Choroid plexus epithelial cell (primary cell): ENCODE measurements around the gene ELFN1.

Experiments used
- DNase-seq: peaks from one replicate; pipeline ENCODE4 v3.0.0-alpha.2; 2010; ENCODE audit warnings: low read depth
- H3K4me3 ChIP-seq: 2 replicates; pipeline ENCODE4 v1.5.1; 2011; ENCODE audit warnings: low read depth, mild to moderate bottlenecking, control low read depth, low read length, moderate library complexity
- TF ChIP-seq, protein P1 (sequence below): conservative IDR thresholded peaks from 2 replicates; pipeline ENCODE4 v1.5.1; 2011; ENCODE audit warnings: low read depth, mild to moderate bottlenecking, control low read depth, inconsistent platforms, low read length, moderate library complexity

The ELFN1 gene

DNA sequence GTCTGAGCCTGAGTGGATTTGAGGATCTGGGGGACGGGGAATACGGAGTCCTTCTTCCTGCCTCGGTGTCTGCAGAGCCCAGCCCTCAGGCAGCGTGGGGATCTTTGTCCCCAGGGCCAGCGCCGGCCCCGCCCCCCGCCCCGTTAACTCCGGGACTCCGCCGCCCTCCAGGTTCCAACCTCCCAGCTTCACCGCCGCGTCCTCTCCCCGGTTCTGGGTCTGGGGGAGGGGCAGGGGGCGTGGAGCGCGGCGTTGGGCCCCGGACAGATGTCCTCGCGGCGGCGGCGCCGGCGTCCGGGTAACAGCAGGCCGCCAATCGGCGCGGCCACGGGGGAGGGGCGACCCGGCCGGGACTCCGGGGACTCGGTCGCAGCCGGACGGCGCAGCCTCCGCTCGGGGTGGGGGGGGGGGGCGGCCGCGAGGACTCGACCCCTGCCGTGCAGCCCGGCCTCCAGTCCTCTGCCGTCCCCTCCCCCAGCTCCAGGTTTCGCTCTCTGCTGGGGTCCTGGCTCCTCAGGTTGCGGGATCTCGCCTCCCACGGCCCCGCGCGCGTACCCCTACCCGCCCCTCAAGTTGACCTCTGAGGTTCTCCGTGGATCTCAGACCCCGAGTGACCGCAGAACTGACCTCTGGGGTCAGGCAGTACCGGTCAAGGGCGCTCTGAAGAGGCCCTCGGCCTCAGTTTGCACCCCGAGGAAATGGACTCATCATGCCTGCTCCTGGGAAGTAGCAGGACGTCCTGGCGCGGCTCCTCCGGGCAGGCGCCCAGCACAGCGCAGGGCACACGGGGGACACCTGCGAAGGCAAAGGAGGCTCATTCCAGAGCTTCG, 2.3 kb upstream of the ELFN1 start:
- TF ChIP-seq, protein P1, sequence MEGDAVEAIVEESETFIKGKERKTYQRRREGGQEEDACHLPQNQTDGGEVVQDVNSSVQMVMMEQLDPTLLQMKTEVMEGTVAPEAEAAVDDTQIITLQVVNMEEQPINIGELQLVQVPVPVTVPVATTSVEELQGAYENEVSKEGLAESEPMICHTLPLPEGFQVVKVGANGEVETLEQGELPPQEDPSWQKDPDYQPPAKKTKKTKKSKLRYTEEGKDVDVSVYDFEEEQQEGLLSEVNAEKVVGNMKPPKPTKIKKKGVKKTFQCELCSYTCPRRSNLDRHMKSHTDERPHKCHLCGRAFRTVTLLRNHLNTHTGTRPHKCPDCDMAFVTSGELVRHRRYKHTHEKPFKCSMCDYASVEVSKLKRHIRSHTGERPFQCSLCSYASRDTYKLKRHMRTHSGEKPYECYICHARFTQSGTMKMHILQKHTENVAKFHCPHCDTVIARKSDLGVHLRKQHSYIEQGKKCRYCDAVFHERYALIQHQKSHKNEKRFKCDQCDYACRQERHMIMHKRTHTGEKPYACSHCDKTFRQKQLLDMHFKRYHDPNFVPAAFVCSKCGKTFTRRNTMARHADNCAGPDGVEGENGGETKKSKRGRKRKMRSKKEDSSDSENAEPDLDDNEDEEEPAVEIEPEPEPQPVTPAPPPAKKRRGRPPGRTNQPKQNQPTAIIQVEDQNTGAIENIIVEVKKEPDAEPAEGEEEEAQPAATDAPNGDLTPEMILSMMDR: no peak
- no peak overlapping the region for H3K4me3 ChIP-seq

DNA sequence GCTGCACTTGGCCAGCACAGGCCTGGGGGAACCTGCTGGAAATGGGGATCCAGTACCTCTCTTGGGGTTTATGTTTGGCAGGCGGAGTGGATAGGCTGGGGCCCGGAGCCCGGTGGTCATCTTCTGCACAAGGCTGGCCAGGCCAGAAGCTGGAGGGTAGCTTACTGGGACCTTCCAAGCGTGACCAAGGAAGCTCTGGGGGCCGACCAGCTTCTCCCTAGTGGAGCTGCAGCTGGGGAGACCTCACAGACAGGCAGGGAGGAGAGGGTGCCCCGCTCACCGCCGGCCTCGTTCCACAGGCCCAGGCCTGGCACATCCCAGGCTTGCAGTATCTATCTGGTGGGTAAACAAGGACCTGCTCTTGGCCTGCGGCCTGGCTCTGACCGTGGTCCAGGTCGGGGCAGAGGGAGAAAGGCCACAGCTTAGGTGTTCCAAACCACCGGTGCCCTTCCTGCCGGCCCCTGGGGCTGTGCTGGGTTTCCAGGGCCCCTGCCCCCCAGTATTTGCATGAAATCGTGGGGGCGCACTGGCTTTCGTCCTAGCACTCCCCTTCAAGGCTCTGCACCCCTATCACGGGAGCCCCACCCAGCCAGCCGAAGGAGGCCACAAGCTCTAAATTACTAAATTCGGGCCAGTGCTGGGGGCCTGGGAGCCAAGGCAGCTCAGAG, 1.5 kb upstream of the ELFN1 start:
- TF ChIP-seq, protein P1: no peak
- no peak for DNase-seq
- no peak overlapping the region for H3K4me3 ChIP-seq

More for the DNA sequence above, 2.3 kb upstream of the ELFN1 start:
- no peak for DNase-seq

DNA sequence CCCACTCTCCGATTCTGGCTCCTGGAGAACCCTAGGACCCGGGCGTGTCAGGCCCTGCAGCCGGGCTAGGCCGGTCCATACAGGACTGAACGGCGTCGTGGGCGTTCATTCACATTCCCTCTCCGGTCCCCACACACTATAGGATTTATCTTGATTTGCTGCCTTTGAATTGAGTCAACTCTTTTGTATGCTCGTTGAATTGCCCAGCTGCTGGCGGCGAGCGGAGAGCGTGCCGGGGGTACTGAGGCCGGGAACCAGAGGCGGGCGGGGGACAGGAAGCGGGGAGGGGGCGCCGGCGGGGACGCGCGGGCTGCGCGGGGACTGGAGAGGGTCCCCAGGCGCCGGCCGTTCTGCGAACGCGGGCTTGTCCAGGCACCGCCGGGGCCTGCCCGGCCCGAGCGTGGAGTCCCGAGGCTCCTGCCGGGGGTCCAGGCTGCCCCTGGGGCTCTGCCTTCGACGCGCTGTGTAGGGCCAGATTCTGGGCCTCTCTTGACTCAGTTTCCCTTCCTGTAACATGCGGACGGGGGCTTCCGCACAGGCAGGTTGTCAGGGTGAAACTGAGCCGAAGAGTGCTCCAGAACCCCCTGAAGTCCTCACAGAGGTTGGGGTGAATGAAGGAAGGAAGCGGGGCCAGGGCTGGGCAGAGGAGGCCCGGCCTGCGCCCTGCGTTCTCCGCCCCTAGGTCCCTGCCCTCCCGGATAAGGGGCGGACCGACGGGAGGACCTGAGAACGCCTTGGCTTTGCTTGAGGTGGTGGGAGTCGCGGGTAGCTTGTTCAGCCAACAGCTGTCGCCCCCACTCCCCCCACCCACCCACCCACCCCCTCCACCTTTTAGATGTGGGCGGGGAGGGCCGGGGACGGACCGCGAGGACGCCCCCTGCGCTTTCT, 769 bp upstream of the ELFN1 start:
- no peak overlapping the region for H3K4me3 ChIP-seq
- TF ChIP-seq, protein P1: no peak
- no peak for DNase-seq

DNA sequence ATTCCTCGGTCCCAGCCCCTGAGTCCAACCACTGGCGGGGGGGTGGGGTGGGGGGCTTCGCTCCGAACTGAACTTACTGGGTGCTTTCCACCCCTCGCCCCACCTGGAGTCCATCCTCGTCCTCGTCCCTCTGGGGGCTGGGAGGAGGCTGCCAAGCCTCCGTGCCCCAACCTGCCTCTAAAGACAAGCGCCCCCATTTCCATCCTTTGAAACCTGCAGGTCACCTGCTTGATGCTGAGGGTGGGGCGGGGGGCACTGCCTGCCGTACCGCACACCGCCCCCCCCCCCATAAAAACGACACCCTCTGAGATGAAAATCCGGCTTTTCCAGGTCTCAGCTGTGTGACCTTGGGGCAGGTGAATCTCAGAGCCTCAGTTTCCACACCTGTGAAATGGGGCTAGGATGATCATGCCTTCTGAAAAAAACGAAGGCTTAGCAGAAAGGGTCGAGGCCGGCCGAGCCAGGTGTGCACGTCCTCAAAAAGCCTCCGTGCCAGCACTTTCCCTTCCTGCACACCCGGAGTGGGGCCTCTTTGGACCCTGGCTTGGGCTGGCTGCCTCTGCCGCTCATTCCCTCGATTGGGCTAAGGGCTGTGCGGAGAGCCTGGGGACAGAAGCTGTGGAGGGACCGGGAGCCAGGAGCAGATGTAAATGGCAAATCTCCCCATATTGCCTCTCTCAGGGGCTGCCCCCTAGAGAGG, 967 bp downstream of the ELFN1 start:
- TF ChIP-seq, protein P1: no peak
- H3K4me3 ChIP-seq: no peak overlapping the region
- DNase-seq: no peak

DNA sequence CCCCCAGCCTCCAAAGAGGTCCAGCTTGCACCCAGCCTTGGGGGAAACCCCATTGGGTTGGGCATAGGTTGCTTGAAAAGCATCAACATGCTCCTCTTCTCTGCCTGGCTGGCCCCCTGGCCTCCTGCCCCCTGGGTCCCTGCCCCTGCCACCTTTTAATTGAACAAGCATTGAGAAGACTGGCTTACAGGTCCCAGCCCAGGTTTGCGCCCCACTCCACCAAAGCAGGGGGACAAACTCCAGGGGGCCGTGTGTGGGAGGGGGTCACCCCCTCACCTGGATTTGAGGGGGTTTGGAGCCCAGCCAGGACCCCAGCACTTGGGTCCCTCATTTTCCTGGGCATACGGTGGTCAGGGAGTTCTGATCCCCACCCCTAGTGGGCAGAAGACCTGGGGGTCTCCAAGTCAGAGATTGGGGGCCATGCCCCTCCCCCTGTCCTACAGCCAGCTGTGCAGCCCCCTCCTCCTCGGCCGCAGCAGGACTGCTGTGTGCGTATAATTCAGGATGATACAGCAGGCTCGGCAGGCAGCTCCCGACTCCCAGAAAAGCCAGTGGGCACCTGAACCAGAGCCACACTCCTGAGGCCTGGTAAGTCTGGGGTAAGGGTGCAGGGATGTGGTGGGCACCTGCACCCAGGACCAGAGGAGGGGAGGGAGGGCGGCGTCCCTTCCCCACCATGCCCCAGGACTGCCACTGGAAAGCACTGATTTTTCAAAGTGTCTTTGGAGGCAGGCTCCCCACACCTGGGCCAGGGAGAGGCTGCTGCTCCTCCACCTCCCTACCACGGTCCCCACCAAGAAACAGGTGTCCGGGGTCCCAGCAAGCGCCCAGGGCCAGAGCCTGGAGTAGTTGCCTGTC, 1.7 kb downstream of the ELFN1 start:
- no peak overlapping the region for H3K4me3 ChIP-seq
- TF ChIP-seq, protein P1: no peak
- no peak for DNase-seq
